GM21576 (cell line): ENCODE data around the gene DPY19L3.
"Not testable (repeated sequence)": the region's sequence is repeated elsewhere in the genome, so short reads cannot be mapped to it uniquely, and the experiment has no call there.

ENCODE experiments used
- ATAC-seq: cut with Tn5 transposase; IDR thresholded peaks from one replicate; pipeline ENCODE4 v1.9.1; 2021; ENCODE audit warnings: mild to moderate bottlenecking, moderate library complexity; ENCODE audit not compliant: unreplicated experiment

The DPY19L3 gene

GRCh38 chr19:32497391-32497790 lies 91.8 kb downstream of the DPY19L3 start:
- ATAC-seq = no peak

GRCh38 chr19:32498648-32499200 lies 93.2 kb downstream of the DPY19L3 start:
- ATAC-seq = no peak

GRCh38 chr19:32512498-32512897 lies 106.9 kb downstream of the DPY19L3 start:
- not testable (repeated sequence) for ATAC-seq

GRCh38 chr19:32519023-32519422 lies 113.5 kb downstream of the DPY19L3 start:
- ATAC-seq = no peak

- no peak for ATAC-seq
These were observed 117.4 kb downstream of the DPY19L3 start for GRCh38 chr19:32522967-32523366.

- no peak for ATAC-seq
These were observed 121.3 kb downstream of the DPY19L3 start for GRCh38 chr19:32526895-32527294.

GRCh38 chr19:32530773-32531172 lies 125.2 kb downstream of the DPY19L3 start:
- no peak for ATAC-seq

- ATAC-seq = no peak
These were observed 126.7 kb downstream of the DPY19L3 start for GRCh38 chr19:32532233-32532632.
